A549 (cell line): ENCODE results near the gene CCNL1. TPM values are rescaled to one million over a fixed set of nuclear protein-coding genes. Genes with fewer than 3 reads are reported as not detected.

Experiments
- ATAC-seq, 2 experiments: fragments of 200-7000 bp in 1 of 2; fragments of >200 bp in 1 of 2; cut with Nextera tagmentation in 1 of 2; cut with Tn5 transposase in 1 of 2; 3 replicates each; pipeline versions ENCODE4 v1.8.0 to v1.9.1; 2018 to 2020; ENCODE audit warnings: mild to moderate bottlenecking in 1 of 2, moderate library complexity in 1 of 2
- CTCF ChIA-PET: fragments of 300-600 bp; sonication (Branson Sonifier 250); formaldehyde crosslinking; extraction: SDS; loops from one replicate; lab custom pipeline; 2021; ENCODE audit warnings: antibody characterized with exemption, inconsistent platforms; lab: Yijun Ruan, JAX
- POLR2A ChIA-PET: fragments of 350-600 bp; formaldehyde crosslinking; extraction: SDS; loops from one replicate; lab custom pipeline; 2021; ENCODE audit warnings: antibody characterized with exemption, inconsistent platforms; lab: Yijun Ruan, JAX
- DNase-seq, 2 experiments: peaks; one replicate each; pipeline versions ENCODE4 v3.0.0 to v3.0.0-alpha.2; 2011 to 2016; ENCODE audit warnings: low read depth in 1 of 2, low spot score in 1 of 2
- FAIRE-seq: peaks from 2 replicates; lab custom pipeline; 2011; peaks lifted over from hg19 to GRCh38; lab: Jason Lieb, UNC
- H3K27ac ChIP-seq, 2 experiments: fragments of >200 bp; sonication (Bioruptor Twin); formaldehyde crosslinking; 3 replicates each; pipeline ENCODE4 v1.5.1; 2016 to 2017
- H3K4me1 ChIP-seq: fragments of >200 bp; sonication (Bioruptor Twin); formaldehyde crosslinking; 3 replicates; pipeline ENCODE4 v1.6.1; 2016
- H3K4me2 ChIP-seq: fragments of >200 bp; sonication (Bioruptor Twin); formaldehyde crosslinking; 3 replicates; pipeline ENCODE4 v1.6.1; 2016
- H3K4me3 ChIP-seq: fragments of >200 bp; sonication (Bioruptor Twin); formaldehyde crosslinking; 3 replicates; pipeline ENCODE4 v1.5.1; 2016
- H3K9me3 ChIP-seq: fragments of >200 bp; sonication (Bioruptor Twin); formaldehyde crosslinking; 3 replicates; pipeline ENCODE4 v1.6.1; 2016
- ATOH8 ChIP-seq: fragments of 250-450 bp; sonication (Bioruptor Pico); IDR thresholded peaks from 2 replicates; pipeline ENCODE4 v1.5.0; 2020; ENCODE audit warnings: low read depth, mild to moderate bottlenecking, moderate library complexity
- CBX2 ChIP-seq: fragments of 200-600 bp; sonication (generic); IDR thresholded peaks from 2 replicates; pipeline ENCODE4 v1.6.1; 2016; ENCODE audit warnings: low read depth, mild to moderate bottlenecking, borderline replicate concordance
- CEBPB ChIP-seq, 2 experiments: fragments of >200 bp in 1 of 2; sonication (Bioruptor Twin) in 1 of 2; formaldehyde crosslinking in 1 of 2; IDR thresholded peaks; 2 replicates each; pipeline ENCODE4 v1.6.1; 2012 to 2016
- CHD4 ChIP-seq: fragments of 200-600 bp; sonication (generic); IDR thresholded peaks from 2 replicates; pipeline ENCODE4 v1.6.1; 2016; ENCODE audit warnings: antibody characterized with exemption, mild to moderate bottlenecking, borderline replicate concordance
- EHF ChIP-seq: fragments of 250-450 bp; sonication (Bioruptor Pico); IDR thresholded peaks from 2 replicates; pipeline ENCODE4 v1.5.0; 2020; ENCODE audit warnings: mild to moderate bottlenecking
- GATA3 ChIP-seq: IDR thresholded peaks from 2 replicates; pipeline ENCODE4 v1.6.1; 2012; ENCODE audit warnings: borderline replicate concordance
- HEYL ChIP-seq: fragments of 250-450 bp; sonication (Bioruptor Pico); IDR thresholded peaks from 2 replicates; pipeline ENCODE4 v1.8.0; 2021; ENCODE audit warnings: mild to moderate bottlenecking, moderate library complexity
- HOXA7 ChIP-seq: fragments of 250-450 bp; sonication (Bioruptor Pico); IDR thresholded peaks from 2 replicates; pipeline ENCODE4 v1.5.0; 2020; ENCODE audit warnings: mild to moderate bottlenecking, moderate library complexity
- HOXB13 ChIP-seq: fragments of 250-450 bp; sonication (Bioruptor Pico); IDR thresholded peaks from 2 replicates; pipeline ENCODE4 v1.5.0; 2020; ENCODE audit warnings: low read depth, mild to moderate bottlenecking, moderate library complexity
- JUN ChIP-seq, 2 experiments: fragments of >200 bp; sonication (Bioruptor Twin); formaldehyde crosslinking; IDR thresholded peaks; 2 replicates in 1 of 2; 3 replicates in 1 of 2; pipeline ENCODE4 v1.6.1; 2016 to 2017
- POLR2A ChIP-seq: IDR thresholded peaks from 2 replicates; pipeline ENCODE4 v1.6.1; 2012; ENCODE audit warnings: mild to moderate bottlenecking, low read length
- RAD21 ChIP-seq, 2 experiments: fragments of >200 bp in 1 of 2; sonication (Bioruptor Twin) in 1 of 2; formaldehyde crosslinking in 1 of 2; IDR thresholded peaks in 1 of 2; conservative IDR thresholded peaks in 1 of 2; 2 replicates in 1 of 2; 3 replicates in 1 of 2; pipeline ENCODE4 v1.6.1; 2012 to 2018; ENCODE audit warnings: inconsistent platforms in 1 of 2
- RCOR1 ChIP-seq: fragments of 150-350 bp; IDR thresholded peaks from 2 replicates; pipeline ENCODE4 v1.6.1; 2014; ENCODE audit warnings: antibody characterized with exemption, low read length, low read depth
- RFX5 ChIP-seq: fragments of 450-650 bp; IDR thresholded peaks from 2 replicates; pipeline ENCODE4 v1.7.1; 2014; ENCODE audit warnings: antibody characterized with exemption, mild to moderate bottlenecking, moderate library complexity
- RNF2 ChIP-seq: fragments of 200-600 bp; sonication (generic); IDR thresholded peaks from 2 replicates; pipeline ENCODE4 v1.6.1; 2016; ENCODE audit warnings: low read depth, mild to moderate bottlenecking, antibody characterized with exemption, moderate library complexity, borderline replicate concordance
- SMC3 ChIP-seq: fragments of >200 bp; sonication (Bioruptor Twin); formaldehyde crosslinking; IDR thresholded peaks from 3 replicates; pipeline ENCODE4 v1.6.1; 2018; ENCODE audit warnings: inconsistent platforms
- SREBF2 ChIP-seq: fragments of 450-650 bp; IDR thresholded peaks from 2 replicates; pipeline ENCODE4 v1.6.1; 2014; ENCODE audit warnings: mild to moderate bottlenecking, moderate library complexity
- USF2 ChIP-seq: fragments of 450-650 bp; IDR thresholded peaks from 2 replicates; pipeline ENCODE4 v1.6.1; 2014; ENCODE audit warnings: antibody characterized with exemption
- ZC3H11A ChIP-seq: fragments of 450-650 bp; IDR thresholded peaks from 2 replicates; pipeline ENCODE4 v1.6.1; 2014; ENCODE audit warnings: antibody characterized with exemption, mild to moderate bottlenecking
- ZFP36 ChIP-seq: fragments of 450-650 bp; IDR thresholded peaks from 2 replicates; pipeline ENCODE4 v1.6.1; 2014; ENCODE audit warnings: borderline replicate concordance; ENCODE audit not compliant: partially characterized antibody
- ZNF302 ChIP-seq: fragments of 250-450 bp; sonication (Bioruptor Pico); IDR thresholded peaks from 2 replicates; pipeline ENCODE4 v1.9.0; 2021; ENCODE audit warnings: inconsistent platforms, mild to moderate bottlenecking, moderate library complexity
- ZSCAN20 ChIP-seq: fragments of 250-450 bp; sonication (Bioruptor Pico); IDR thresholded peaks from 2 replicates; pipeline ENCODE4 v1.8.0; 2022; ENCODE audit warnings: mild to moderate bottlenecking, moderate library complexity
- WGBS: methylation state at CpG from one replicate; pipeline ENCODE4 v1.1.6; 2017; ENCODE audit errors: missing lambda C conversion rate; 5-methylcytosine and 5-hydroxymethylcytosine counted together
- polyA plus RNA-seq, 4 experiments: library from polyadenylated mRNA; depleted of rRNA in 3 of 4; stranded (reverse); fragments of >200 nt; fragmentation: RNase III in 1 of 4; extraction: RNeasy Plus Mini Kit Qiagen cat#74134 plus additional on column Dnase treatment in 1 of 4; gene quantifications; 2 replicates in 3 of 4; 3 replicates in 1 of 4; pipeline ENCODE4 v1.2.3, GENCODE V29; 2011 to 2017
- TF ChIP-seq, protein P1 (sequence below): IDR thresholded peaks from 2 replicates; pipeline ENCODE4 v1.6.1; 2012
- TF ChIP-seq, protein P2 (sequence below): fragments of 150-350 bp; IDR thresholded peaks from 2 replicates; pipeline ENCODE4 v1.6.1; 2014; ENCODE audit warnings: low read depth, mild to moderate bottlenecking, low read length

Gene CCNL1
- polyA plus RNA-seq, 2 of the 4 experiments (the other 2 are of a cell fraction): 45.1 to 170 TPM

GRCh38 chr3:157132936-157133335 lies 27.0 kb downstream of the CCNL1 start:
- Histone ChIP-seq H3K9me3 (no peaks in the 10 kb centered on the region), H3K4me3 (no peak overlapping the region), H3K27ac (peak overlapping the region in 1 of 2 experiments; percentile 14; a peak in 1 of 6 replicates), H3K4me2 (no peak overlapping the region), H3K4me1 (peaks cover 71% of the 10 kb centered on the region)
- ChIA-PET POLR2A (no interaction called here), CTCF (interaction anchor here (0.6 to 10.9 kb wide), 11 partner anchors 13 to 982 kb away, joined by 3 to 100 read pairs (median 5); partner anchors contain the start of gene TIPARP)
- no peak for DNase-seq
- no peak for FAIRE-seq
- ATAC-seq: no peak
- WGBS: 68% methylated on average over 2 of the region's 2 CpGs
- TF ChIP-seq ZNF302: no peak
- TF ChIP-seq ZFP36: no peak
- TF ChIP-seq JUN (IDR thresholded peaks at IDR 0.05): no peak
- no peak for TF ChIP-seq SMC3
- TF ChIP-seq, protein P1, sequence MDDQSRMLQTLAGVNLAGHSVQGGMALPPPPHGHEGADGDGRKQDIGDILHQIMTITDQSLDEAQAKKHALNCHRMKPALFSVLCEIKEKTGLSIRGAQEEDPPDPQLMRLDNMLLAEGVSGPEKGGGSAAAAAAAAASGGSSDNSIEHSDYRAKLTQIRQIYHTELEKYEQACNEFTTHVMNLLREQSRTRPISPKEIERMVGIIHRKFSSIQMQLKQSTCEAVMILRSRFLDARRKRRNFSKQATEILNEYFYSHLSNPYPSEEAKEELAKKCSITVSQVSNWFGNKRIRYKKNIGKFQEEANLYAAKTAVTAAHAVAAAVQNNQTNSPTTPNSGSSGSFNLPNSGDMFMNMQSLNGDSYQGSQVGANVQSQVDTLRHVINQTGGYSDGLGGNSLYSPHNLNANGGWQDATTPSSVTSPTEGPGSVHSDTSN: no peak
- no peak for TF ChIP-seq GATA3
- TF ChIP-seq ATOH8 (CRISPR knock-in tag): no peak
- no peak for TF ChIP-seq ZC3H11A
- TF ChIP-seq ZSCAN20 (CRISPR knock-in tag): no peak
- TF ChIP-seq, protein P2, sequence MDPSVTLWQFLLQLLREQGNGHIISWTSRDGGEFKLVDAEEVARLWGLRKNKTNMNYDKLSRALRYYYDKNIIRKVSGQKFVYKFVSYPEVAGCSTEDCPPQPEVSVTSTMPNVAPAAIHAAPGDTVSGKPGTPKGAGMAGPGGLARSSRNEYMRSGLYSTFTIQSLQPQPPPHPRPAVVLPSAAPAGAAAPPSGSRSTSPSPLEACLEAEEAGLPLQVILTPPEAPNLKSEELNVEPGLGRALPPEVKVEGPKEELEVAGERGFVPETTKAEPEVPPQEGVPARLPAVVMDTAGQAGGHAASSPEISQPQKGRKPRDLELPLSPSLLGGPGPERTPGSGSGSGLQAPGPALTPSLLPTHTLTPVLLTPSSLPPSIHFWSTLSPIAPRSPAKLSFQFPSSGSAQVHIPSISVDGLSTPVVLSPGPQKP: no peak
- no peak for TF ChIP-seq CHD4
- TF ChIP-seq HOXA7 (CRISPR knock-in tag): no peak
- no peak for TF ChIP-seq CEBPB (IDR thresholded peaks at IDR 0.05)

DNA sequence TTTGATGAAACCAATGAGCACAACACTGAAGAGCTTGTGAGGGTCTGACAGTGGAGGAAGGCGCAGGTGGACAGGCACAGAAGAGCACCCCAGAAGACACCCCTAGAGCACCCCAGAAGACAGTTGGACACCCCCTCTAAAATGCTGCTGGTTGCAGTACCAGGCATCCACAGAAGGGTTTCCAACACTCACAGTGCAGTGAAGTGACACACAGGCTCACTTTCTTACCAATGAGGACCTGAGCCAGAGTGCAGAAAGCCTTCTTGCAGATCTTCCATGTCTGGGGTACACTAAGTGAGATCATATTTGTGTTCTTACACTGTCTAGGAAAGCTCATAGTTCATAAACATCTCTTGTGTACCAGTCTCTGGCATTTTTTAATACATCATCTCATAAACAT lies 27.6 kb downstream of the CCNL1 start:
- POLR2A ChIA-PET: interaction anchor here (8.0 kb wide), 1 partner anchor 44 kb away, joined by 69 read pairs; no protein-coding TSS in a partner anchor
- H3K4me2 ChIP-seq: no peak overlapping the region
- CTCF ChIA-PET: interaction anchor here (1.4 to 10.9 kb wide), 9 partner anchors 9 to 982 kb away, joined by 3 to 100 read pairs (median 9); partner anchors contain the start of gene TIPARP
- DNase-seq: no peak
- peak overlapping the region in 1 of 2 experiments; percentile 80; a peak in 2 of 6 replicates for H3K27ac ChIP-seq
- H3K4me1 ChIP-seq: peaks cover 77% of the 10 kb centered on the region
- no peak overlapping the region for H3K4me3 ChIP-seq
- no peak for FAIRE-seq
- 100% methylated on average over 1 of the region's 1 CpG for WGBS
- ATAC-seq: no peak
- no peaks in the 10 kb centered on the region for H3K9me3 ChIP-seq
- TF ChIP-seq RCOR1: no peak
- no peak for TF ChIP-seq RAD21 (conservative IDR thresholded peaks at IDR 0.05 in 1 of 2, IDR thresholded peaks at IDR 0.05 in 1 of 2)
- no peak for TF ChIP-seq CBX2
- no peak for TF ChIP-seq SREBF2
- no peak for TF ChIP-seq EHF (CRISPR knock-in tag)
- no peak for TF ChIP-seq USF2
- TF ChIP-seq HEYL: no peak
- no peak for TF ChIP-seq CHD4
- no peak for TF ChIP-seq RNF2
- no peak for TF ChIP-seq HOXB13 (CRISPR knock-in tag)
- TF ChIP-seq HOXA7 (CRISPR knock-in tag): no peak
- TF ChIP-seq GATA3: no peak
- TF ChIP-seq CEBPB (IDR thresholded peaks at IDR 0.05): no peak
- no peak for TF ChIP-seq POLR2A
- TF ChIP-seq, protein P1: no peak
- no peak for TF ChIP-seq RFX5
